HCT116 (cell line): Measurements from ENCODE around the gene RPL36AL. TPM values are rescaled to one million over a fixed set of nuclear protein-coding genes. Genes with fewer than 3 reads are reported as not detected.

Source experiments
- ATAC-seq: fragments of 200-7000 bp; cut with Tn5 transposase; 2 replicates; pipeline ENCODE4 v1.9.1; 2020; ENCODE audit warnings: mild to moderate bottlenecking, moderate library complexity
- BruUV-seq: library from RNA; stranded (reverse); fragments of 400-500 nt; replicated peaks from 2 replicates; lab custom pipeline; 2021; lab: Mats Ljungman, UMichigan
- CTCF ChIA-PET: fragments of 300-600 bp; sonication (Branson Sonifier 250); formaldehyde crosslinking; loops from one replicate; lab custom pipeline; 2021; ENCODE audit warnings: antibody characterized with exemption; lab: Charles Lee
- POLR2A ChIA-PET: fragments of 300-600, 350-600 bp; sonication (Branson Sonifier 250); formaldehyde crosslinking; loops from one replicate; lab custom pipeline; 2021; ENCODE audit warnings: antibody characterized with exemption; lab: Charles Lee
- RAD21 ChIA-PET, 2 experiments: fragments of 300-600 bp; sonication (Branson Sonifier 250); formaldehyde crosslinking; loops; one replicate each; lab custom pipeline; 2023; ENCODE audit warnings: low total read pairs in 2 of 2; ENCODE audit not compliant: uncharacterized antibody in 2 of 2, unreplicated experiment in 2 of 2, low non-redundant PET in 1 of 2; lab: Charles Lee
- DNase-seq: peaks from one replicate; pipeline ENCODE4 v3.0.0-alpha.2; 2010; ENCODE audit warnings: low read depth, low spot score
- H2AFZ ChIP-seq: fragments of 200-600 bp; shearing (Covaris generic), sonication (generic); 2 replicates; pipeline ENCODE4 v1.6.1; 2017; ENCODE audit warnings: low read depth, mixed run types, mixed read lengths, antibody characterized with exemption, low read length; ENCODE audit not compliant: poor library complexity, severe bottlenecking
- H3K27ac ChIP-seq: 2 replicates; pipeline ENCODE4 v1.5.1; 2012; ENCODE audit warnings: low read depth, low read length
- H3K27me3 ChIP-seq: fragments of 200-600 bp; sonication (generic); 2 replicates; pipeline ENCODE4 v1.6.1; 2016; ENCODE audit warnings: mixed run types, low read length, mixed read lengths; ENCODE audit not compliant: insufficient read depth
- H3K36me3 ChIP-seq, 2 experiments: fragments of 200-500 bp in 1 of 2; fragments of 200-600 bp in 1 of 2; sonication (Bioruptor generic) in 1 of 2; sonication (generic) in 1 of 2; 2 replicates each; pipeline versions ENCODE4 v1.5.1 to v1.6.1; 2014 to 2016; ENCODE audit warnings: low read length in 2 of 2, inconsistent platforms in 1 of 2, mixed read lengths in 1 of 2, mixed run types in 1 of 2; ENCODE audit not compliant: insufficient read depth in 2 of 2, control insufficient read depth in 1 of 2
- H3K4me1 ChIP-seq, 2 experiments: fragments of 200-600 bp in 1 of 2; sonication (generic) in 1 of 2; 2 replicates each; pipeline versions ENCODE4 v1.5.1 to v1.6.1; 2012 to 2017; ENCODE audit warnings: low read length in 2 of 2, inconsistent platforms in 1 of 2, mild to moderate bottlenecking in 1 of 2, mixed read lengths in 1 of 2, mixed run types in 1 of 2, moderate library complexity in 1 of 2; ENCODE audit not compliant: insufficient read depth in 2 of 2, control insufficient read depth in 1 of 2
- H3K4me2 ChIP-seq: fragments of 200-600 bp; sonication (generic); 2 replicates; pipeline ENCODE4 v1.6.1; 2017; ENCODE audit warnings: mixed run types, low read length, mixed read lengths
- H3K4me3 ChIP-seq, 2 experiments: fragments of 200-600 bp in 1 of 2; sonication (generic) in 1 of 2; replicated peaks in 1 of 2; 2 replicates each; pipeline ENCODE4 v1.5.1; 2011 to 2016; ENCODE audit warnings: low read length in 2 of 2, control low read depth in 1 of 2, low read depth in 1 of 2, mild to moderate bottlenecking in 1 of 2, mixed read lengths in 1 of 2, mixed run types in 1 of 2
- H3K79me2 ChIP-seq: fragments of 200-600 bp; sonication (generic); 2 replicates; pipeline ENCODE4 v1.6.1; 2017; ENCODE audit warnings: mild to moderate bottlenecking, mixed run types, low read length, moderate library complexity, mixed read lengths; ENCODE audit not compliant: insufficient read depth
- H3K9ac ChIP-seq: fragments of 200-600 bp; sonication (generic); 2 replicates; pipeline ENCODE4 v1.6.1; 2016; ENCODE audit warnings: low read length, mixed read lengths
- H3K9me2 ChIP-seq: fragments of 200-600 bp; sonication (generic), shearing (Covaris generic); 2 replicates; pipeline ENCODE4 v1.6.1; 2017; ENCODE audit warnings: mixed run types, mild to moderate bottlenecking, moderate library complexity; ENCODE audit not compliant: insufficient read depth
- H3K9me3 ChIP-seq, 2 experiments: fragments of 200-500 bp in 1 of 2; fragments of 200-600 bp in 1 of 2; sonication (Bioruptor generic) in 1 of 2; sonication (generic) in 1 of 2; 2 replicates each; pipeline ENCODE4 v1.6.1; 2014 to 2017; ENCODE audit warnings: low read length in 2 of 2, mixed read lengths in 2 of 2, inconsistent platforms in 1 of 2, low read depth in 1 of 2, mild to moderate bottlenecking in 1 of 2, mixed run types in 1 of 2, moderate library complexity in 1 of 2; ENCODE audit not compliant: control insufficient read depth in 1 of 2, insufficient read depth in 1 of 2
- H4K20me1 ChIP-seq: fragments of 200-600 bp; sonication (generic), shearing (Covaris generic); 2 replicates; pipeline ENCODE4 v1.6.1; 2017; ENCODE audit warnings: mixed run types, mild to moderate bottlenecking, moderate library complexity; ENCODE audit not compliant: insufficient read depth
- ELF1 ChIP-seq: IDR thresholded peaks from 2 replicates; pipeline ENCODE4 v1.6.1; 2012; ENCODE audit warnings: low read depth, borderline replicate concordance
- EZH2 ChIP-seq: fragments of 200-600 bp; sonication (generic); IDR thresholded peaks from 2 replicates; pipeline ENCODE4 v1.6.1; 2017; ENCODE audit warnings: antibody characterized with exemption, mixed run types
- JUND ChIP-seq: IDR thresholded peaks from 2 replicates; pipeline ENCODE4 v1.6.1; 2012
- RAD21 ChIP-seq: IDR thresholded peaks from 2 replicates; pipeline ENCODE4 v1.6.1; 2012; ENCODE audit warnings: low read depth, mild to moderate bottlenecking
- TCF7L2 ChIP-seq: IDR thresholded peaks from 2 replicates; pipeline ENCODE4 v1.7.0; 2011; ENCODE audit warnings: borderline replicate concordance, inconsistent platforms; ENCODE audit not compliant: insufficient read depth, insufficient read length; ENCODE audit errors: extremely low read depth
- intact Hi-C: fragments of 100-400 bp; cut with micrococcal nuclease; formaldehyde crosslinking; loops from 2 replicates; pipeline ENCODE4 v1.10.0; 2022
- total RNA-seq: library from RNA; stranded (reverse); gene quantifications from one replicate; pipeline ENCODE4 v1.2.1, GENCODE V29; 2021; ENCODE audit not compliant: unreplicated experiment
- TF ChIP-seq, protein P1 (sequence below): IDR thresholded peaks from 2 replicates; pipeline ENCODE4 v1.6.1; 2012
- TF ChIP-seq, protein P2 (sequence below), 3 experiments: fragments of 200-600 bp in 1 of 3; sonication (generic) in 1 of 3; IDR thresholded peaks in 2 of 3; conservative IDR thresholded peaks in 1 of 3; 2 replicates each; pipeline ENCODE4 v1.5.1; 2012 to 2017; ENCODE audit warnings: low read depth in 2 of 3, low read length in 2 of 3, antibody characterized with exemption in 1 of 3, borderline replicate concordance in 1 of 3, control low read depth in 1 of 3, mild to moderate bottlenecking in 1 of 3, mixed read lengths in 1 of 3, mixed run types in 1 of 3, moderate library complexity in 1 of 3; ENCODE audit not compliant: insufficient read depth in 1 of 3

The RPL36AL gene
- total RNA-seq, 1 experiment from 2014 or later, result 212 TPM

DNA sequence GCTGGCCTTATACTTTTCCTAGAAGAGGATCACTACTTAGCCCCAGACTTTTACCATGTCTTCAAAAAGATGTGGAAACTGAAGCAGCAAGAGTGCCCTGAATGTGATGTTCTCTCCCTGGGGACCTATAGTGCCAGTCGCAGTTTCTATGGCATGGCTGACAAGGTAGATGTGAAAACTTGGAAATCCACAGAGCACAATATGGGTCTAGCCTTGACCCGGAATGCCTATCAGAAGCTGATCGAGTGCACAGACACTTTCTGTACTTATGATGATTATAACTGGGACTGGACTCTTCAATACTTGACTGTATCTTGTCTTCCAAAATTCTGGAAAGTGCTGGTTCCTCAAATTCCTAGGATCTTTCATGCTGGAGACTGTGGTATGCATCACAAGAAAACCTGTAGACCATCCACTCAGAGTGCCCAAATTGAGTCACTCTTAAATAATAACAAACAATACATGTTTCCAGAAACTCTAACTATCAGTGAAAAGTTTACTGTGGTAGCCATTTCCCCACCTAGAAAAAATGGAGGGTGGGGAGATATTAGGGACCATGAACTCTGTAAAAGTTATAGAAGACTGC is 1.7 kb upstream of the RPL36AL start:
- ATAC-seq (no peak), DNase-seq (no peak)
- POLR2A ChIA-PET, result interaction anchor here (2.3 kb wide), 2 partner anchors 13 to 20 kb away, joined by 17 read pairs; partner anchors contain the start of gene DNAAF2
- H3K9me2 ChIP-seq, result no peaks in the 10 kb centered on the region
- H3K27me3 ChIP-seq, result no peaks in the 10 kb centered on the region
- RAD21 ChIA-PET, result no interaction called here
- H4K20me1 ChIP-seq, result 0 out of 2 replicates have a peak, but pooled peaks cover 4% of the 10 kb centered on the region
- no peak for TF ChIP-seq ELF1
- TF ChIP-seq, protein P1, sequence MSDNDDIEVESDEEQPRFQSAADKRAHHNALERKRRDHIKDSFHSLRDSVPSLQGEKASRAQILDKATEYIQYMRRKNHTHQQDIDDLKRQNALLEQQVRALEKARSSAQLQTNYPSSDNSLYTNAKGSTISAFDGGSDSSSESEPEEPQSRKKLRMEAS, result 0 out of 2 replicates have a peak, but pooled peaks have one; percentile 17
- TF ChIP-seq RAD21, result no peak
- TF ChIP-seq JUND, result no peak
- TF ChIP-seq, protein P2, sequence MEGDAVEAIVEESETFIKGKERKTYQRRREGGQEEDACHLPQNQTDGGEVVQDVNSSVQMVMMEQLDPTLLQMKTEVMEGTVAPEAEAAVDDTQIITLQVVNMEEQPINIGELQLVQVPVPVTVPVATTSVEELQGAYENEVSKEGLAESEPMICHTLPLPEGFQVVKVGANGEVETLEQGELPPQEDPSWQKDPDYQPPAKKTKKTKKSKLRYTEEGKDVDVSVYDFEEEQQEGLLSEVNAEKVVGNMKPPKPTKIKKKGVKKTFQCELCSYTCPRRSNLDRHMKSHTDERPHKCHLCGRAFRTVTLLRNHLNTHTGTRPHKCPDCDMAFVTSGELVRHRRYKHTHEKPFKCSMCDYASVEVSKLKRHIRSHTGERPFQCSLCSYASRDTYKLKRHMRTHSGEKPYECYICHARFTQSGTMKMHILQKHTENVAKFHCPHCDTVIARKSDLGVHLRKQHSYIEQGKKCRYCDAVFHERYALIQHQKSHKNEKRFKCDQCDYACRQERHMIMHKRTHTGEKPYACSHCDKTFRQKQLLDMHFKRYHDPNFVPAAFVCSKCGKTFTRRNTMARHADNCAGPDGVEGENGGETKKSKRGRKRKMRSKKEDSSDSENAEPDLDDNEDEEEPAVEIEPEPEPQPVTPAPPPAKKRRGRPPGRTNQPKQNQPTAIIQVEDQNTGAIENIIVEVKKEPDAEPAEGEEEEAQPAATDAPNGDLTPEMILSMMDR (IDR thresholded peaks at IDR 0.05 in 2 of 3, conservative IDR thresholded peaks at IDR 0.05 in 1 of 3; ENCODE audit: borderline replicate concordance in 1 of 3, insufficient read depth in 1 of 3, low read depth in 2 of 3, low read length in 2 of 3), result no peak
- TF ChIP-seq EZH2, result no peak
- no peak for TF ChIP-seq TCF7L2
- BruUV-seq, result TSS peak; percentile 73
- no peak overlapping the region for H3K27ac ChIP-seq
- H3K4me3 ChIP-seq, result peak overlapping the region in 1 of 2 experiments; percentile 96; a peak in 1 of 4 replicates
- H3K9ac ChIP-seq, result no peak overlapping the region
- CTCF ChIA-PET, result no interaction called here
- no peak overlapping the region for H2AFZ ChIP-seq
- H3K36me3 ChIP-seq, result peaks cover 17 to 21% of the 10 kb centered on the region in 2 experiments; a peak in 3 of 4 replicates
- intact Hi-C loops, result loop anchor here (5.0 kb wide), 1 partner anchor 495 kb away; the partner anchor contains the start of gene VCPKMT
- no peaks in the 10 kb centered on the region for H3K9me3 ChIP-seq
- H3K4me1 ChIP-seq, result peaks cover 8 to 33% of the 10 kb centered on the region in 2 experiments; a peak in 3 of 4 replicates
- peaks cover 77% of the 10 kb centered on the region for H3K79me2 ChIP-seq
- peak overlapping the region; percentile 74; the same call in 1 of the 2 replicates for H3K4me2 ChIP-seq
